Fibroblast of lung (primary cell): ENCODE results near the gene TGM2.

Experiments used
- CTCF ChIP-seq, 2 donors: IDR thresholded peaks in 1 of 2; conservative IDR thresholded peaks in 1 of 2; 1 replicate in 1 of 2; 2 replicates in 1 of 2; pipeline ENCODE4 v1.5.1; 2011 to 2012; ENCODE audit warnings: low read length in 2 of 2, control low read depth in 1 of 2, inconsistent platforms in 1 of 2, low read depth in 1 of 2, mild to moderate bottlenecking in 1 of 2
- EZH2 ChIP-seq: IDR thresholded peaks from 2 replicates; pipeline ENCODE4 v1.5.1; 2012; ENCODE audit warnings: low read length, control low read depth, mild to moderate bottlenecking; ENCODE audit errors: missing control alignments

GRCh38 chr20:38126932-38127621 lies 38.0 kb downstream of the TGM2 start:
- TF ChIP-seq CTCF (conservative IDR thresholded peaks at IDR 0.05 in 1 of 2, IDR thresholded peaks at IDR 0.05 in 1 of 2; ENCODE audit: low read depth in 1 of 2, low read length in 2 of 2) (no peak), EZH2 (no peak)
